Fibroblast of villous mesenchyme (primary cell): ENCODE results near the gene M1AP. TPM values are rescaled to one million over a fixed set of nuclear protein-coding genes. Genes with fewer than 3 reads are reported as not detected.
A peak's percentile ranks its signal among the peaks of the same experiment; 100 is the strongest.

ENCODE experiments used
- DNase-seq: peaks from one replicate; pipeline ENCODE4 v3.0.0-alpha.2; 2010; ENCODE audit warnings: low read depth
- H3K4me3 ChIP-seq: 2 replicates; pipeline ENCODE4 v1.5.1; 2011; ENCODE audit warnings: low read depth, mild to moderate bottlenecking, low read length
- CTCF ChIP-seq: IDR thresholded peaks from 2 replicates; pipeline ENCODE4 v1.5.1; 2012; ENCODE audit warnings: low read depth, mild to moderate bottlenecking, low read length; ENCODE audit not compliant: insufficient read depth
- total RNA-seq: library from RNA; depleted of rRNA; stranded (reverse); fragments of >200 nt; gene quantifications from 2 replicates; pipeline ENCODE4 v1.2.3, GENCODE V29; 2012

Gene M1AP
- total RNA-seq, 1 donor = not detected

DNA sequence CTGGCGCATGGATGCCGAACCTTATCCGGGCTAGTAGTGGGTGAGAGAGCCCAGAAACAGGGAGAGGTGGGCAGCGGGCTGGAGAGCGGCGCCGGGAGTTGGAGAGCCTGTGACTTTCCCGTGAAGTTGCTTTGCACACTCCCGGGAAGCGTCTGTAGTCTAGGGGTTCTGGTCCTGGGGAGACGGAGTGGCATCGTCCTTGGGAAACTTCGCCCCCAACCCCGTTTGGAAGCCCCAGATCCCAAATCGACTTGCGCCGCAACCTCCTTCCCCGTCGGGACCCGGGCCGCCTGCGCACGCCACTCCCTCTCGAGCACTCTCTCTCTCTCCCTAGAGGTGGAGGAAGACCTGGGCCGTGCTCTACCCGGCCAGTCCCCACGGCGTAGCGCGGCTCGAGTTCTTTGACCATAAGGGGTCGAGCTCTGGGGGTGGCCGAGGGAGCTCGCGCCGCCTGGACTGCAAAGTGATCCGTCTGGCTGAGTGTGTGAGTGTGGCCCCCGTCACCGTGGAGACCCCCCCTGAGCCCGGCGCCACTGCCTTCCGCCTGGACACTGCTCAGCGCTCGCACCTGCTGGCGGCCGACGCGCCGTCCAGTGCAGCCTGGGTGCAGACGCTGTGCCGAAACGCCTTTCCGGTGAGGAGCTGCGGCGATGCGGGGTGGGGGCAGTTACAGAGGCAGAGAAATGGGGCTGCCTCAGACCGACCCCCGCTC lies 93.2 kb downstream of the M1AP start:
- peak; percentile 52 for DNase-seq
- peak overlapping the region; percentile 88 for H3K4me3 ChIP-seq
- TF ChIP-seq CTCF = no peak

- TF ChIP-seq CTCF = no peak
- peak within 1 kb of the TSS; percentile 88 for H3K4me3 ChIP-seq
- peak; percentile 91 for DNase-seq
These were observed 94.0 kb downstream of the M1AP start, which contains the start of the genes DOK1 and LOXL3 for GRCh38 chr2:74553892-74554819. Gene DOK1 (plus strand): TSS chr2:74554720. CDS start chr2:74554755, 35 bp downstream. Gene LOXL3 (minus strand): TSS chr2:74553942. CDS start chr2:74552634, 1,308 bp downstream.

DNA sequence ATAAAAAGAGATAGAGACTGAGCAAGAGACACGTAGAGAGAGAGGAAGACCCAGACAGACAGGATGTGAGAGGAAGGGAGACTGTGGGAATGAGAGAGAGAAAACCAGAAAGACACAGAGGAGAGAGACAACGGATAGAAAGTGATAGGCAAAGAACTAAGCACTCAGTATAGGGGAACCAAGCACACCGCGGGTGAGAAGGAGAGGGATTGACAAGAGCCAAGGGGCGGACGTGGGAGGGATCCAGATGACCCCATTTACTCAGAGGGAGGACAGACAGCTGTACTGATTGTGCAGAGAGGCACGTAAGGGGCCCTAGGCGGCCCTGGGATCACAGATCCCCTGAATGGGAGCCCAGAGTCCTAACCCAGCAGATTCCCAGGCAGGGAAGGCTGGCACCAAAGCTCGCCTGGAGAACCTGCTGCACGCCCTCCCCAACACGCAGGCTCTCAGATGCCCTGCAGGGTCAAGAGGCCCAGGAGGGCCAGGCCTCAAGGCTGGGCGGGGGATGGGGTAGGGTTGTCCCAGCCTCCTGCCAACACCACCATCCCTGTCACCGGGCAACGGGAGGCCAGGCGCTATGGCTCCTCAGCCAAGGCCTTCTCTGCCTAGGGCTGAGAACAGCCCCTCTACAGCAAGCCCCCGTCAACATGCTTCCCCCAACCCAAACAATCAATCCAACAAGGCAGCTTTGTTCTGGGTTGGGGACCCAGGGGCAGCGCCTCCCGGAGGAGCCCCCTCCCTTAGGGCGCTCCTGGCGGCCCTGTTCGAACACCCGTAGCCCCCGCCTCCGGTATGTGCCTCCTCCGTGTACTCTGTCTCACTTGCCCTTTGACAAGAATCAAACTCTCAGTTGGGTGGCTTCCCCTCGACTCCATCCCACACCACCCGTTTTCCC lies 95.0 kb downstream of the M1AP start:
- no peak for DNase-seq
- TF ChIP-seq CTCF = no peak
- H3K4me3 ChIP-seq = peak overlapping the region; percentile 88

GRCh38 chr2:74551942-74552913 lies 95.9 kb downstream of the M1AP start:
- no peak for TF ChIP-seq CTCF
- H3K4me3 ChIP-seq = no peak overlapping the region
- DNase-seq = no peak

GRCh38 chr2:74551530-74551929 lies 96.6 kb downstream of the M1AP start:
- no peak overlapping the region for H3K4me3 ChIP-seq
- DNase-seq = no peak
- no peak for TF ChIP-seq CTCF
